HG02759 (cell line): ENCODE measurements around the gene CLIP3.
"Not testable (repeated sequence)": the region's sequence is repeated elsewhere in the genome, so short reads cannot be mapped to it uniquely, and the experiment has no call there.

Source experiments
- ATAC-seq: cut with Tn5 transposase; IDR thresholded peaks from one replicate; pipeline ENCODE4 v1.9.1; 2021; ENCODE audit warnings: mild to moderate bottlenecking, moderate library complexity; ENCODE audit not compliant: unreplicated experiment

Gene CLIP3

GRCh38 chr19:36032251-36033104 lies at the start of gene CLIP3:
CLIP3 (minus strand) TSS chr19:36032873; CDS start chr19:36032357, 516 bp downstream.
- no peak for ATAC-seq

GRCh38 chr19:36081894-36082293 lies 49.2 kb upstream of the CLIP3 start:
- no peak for ATAC-seq

GRCh38 chr19:36081385-36081784 lies 48.7 kb upstream of the CLIP3 start:
- ATAC-seq, result no peak

- ATAC-seq, result no peak
Measured at GRCh38 chr19:36079389-36079945, 46.8 kb upstream of the CLIP3 start.

GRCh38 chr19:36073121-36073876 lies 40.6 kb upstream of the CLIP3 start:
- no peak for ATAC-seq

GRCh38 chr19:36072081-36072480 lies 39.4 kb upstream of the CLIP3 start:
- ATAC-seq, result no peak

GRCh38 chr19:36068810-36069499 lies 36.3 kb upstream of the CLIP3 start:
- not testable (repeated sequence) for ATAC-seq

GRCh38 chr19:36067681-36068080 lies 35.0 kb upstream of the CLIP3 start:
- no peak for ATAC-seq

- ATAC-seq, result no peak
Measured at GRCh38 chr19:36064826-36065225, 32.2 kb upstream of the CLIP3 start.

- no peak for ATAC-seq
Measured at GRCh38 chr19:36061367-36061766, 28.7 kb upstream of the CLIP3 start.

- ATAC-seq, result no peak
Measured at GRCh38 chr19:36060430-36060829, 27.8 kb upstream of the CLIP3 start.

GRCh38 chr19:36059180-36059910 lies 26.7 kb upstream of the CLIP3 start:
- ATAC-seq, result no peak

- ATAC-seq, result no peak
Measured at GRCh38 chr19:36058481-36059179, 26.0 kb upstream of the CLIP3 start.

GRCh38 chr19:36054733-36055686 lies 22.3 kb upstream of the CLIP3 start, which contains the start of gene WDR62:
WDR62 (plus strand) TSS chr19:36054897; CDS start chr19:36054972, 75 bp downstream.
- ATAC-seq, result peak; percentile 71

GRCh38 chr19:36054119-36054732 lies 21.6 kb upstream of the CLIP3 start, which contains the start of gene THAP8:
THAP8 (minus strand) TSS chr19:36054285; CDS start chr19:36054217, 68 bp downstream.
- peak; percentile 80 for ATAC-seq

- no peak for ATAC-seq
Measured at GRCh38 chr19:36051637-36052036, 19.0 kb upstream of the CLIP3 start.

GRCh38 chr19:36051236-36051635 lies 18.6 kb upstream of the CLIP3 start:
- no peak for ATAC-seq

GRCh38 chr19:36049080-36049698 lies 16.5 kb upstream of the CLIP3 start:
- ATAC-seq, result no peak
